NCI-H510A (cell line): ENCODE results near the gene CPNE6.
"Not testable (repeated sequence)": the region's sequence is repeated elsewhere in the genome, so short reads cannot be mapped to it uniquely, and the experiment has no call there.

ENCODE experiments used
- DNase-seq: peaks from one replicate; lab custom pipeline; 2025; lab: John Stamatoyannopoulos, UW

CPNE6 gene

DNA sequence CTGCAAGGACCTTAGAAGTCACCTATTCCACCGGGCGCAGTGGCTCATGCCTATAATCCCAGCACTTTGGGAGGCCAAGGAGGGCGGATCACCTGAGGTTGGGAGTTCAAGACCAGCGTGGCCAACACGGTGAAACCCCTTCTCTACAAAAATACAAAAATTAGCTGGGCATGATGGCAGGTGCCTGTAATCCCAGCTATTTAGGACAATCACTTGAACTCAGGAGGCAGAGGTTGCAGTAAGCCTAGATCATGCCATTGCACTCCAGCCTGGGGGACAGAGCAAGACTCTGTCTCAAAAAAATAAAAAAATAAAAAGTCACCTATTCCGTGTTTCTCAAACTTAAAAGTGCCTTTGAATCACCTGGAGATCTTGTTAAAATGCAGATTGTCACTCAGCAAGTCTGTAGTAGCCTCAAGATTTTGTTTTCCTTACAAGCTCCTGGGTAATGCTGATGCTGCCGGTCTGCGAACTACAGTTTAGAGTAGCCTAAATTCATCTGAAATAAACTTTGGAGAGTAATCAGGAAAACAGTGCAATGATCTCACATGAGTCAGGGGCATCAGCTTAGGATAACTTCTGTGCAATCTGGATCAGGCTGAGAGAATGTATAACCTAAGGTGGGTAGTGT lies 34.4 kb downstream of the CPNE6 start:
- not testable (repeated sequence) for DNase-seq

DNA sequence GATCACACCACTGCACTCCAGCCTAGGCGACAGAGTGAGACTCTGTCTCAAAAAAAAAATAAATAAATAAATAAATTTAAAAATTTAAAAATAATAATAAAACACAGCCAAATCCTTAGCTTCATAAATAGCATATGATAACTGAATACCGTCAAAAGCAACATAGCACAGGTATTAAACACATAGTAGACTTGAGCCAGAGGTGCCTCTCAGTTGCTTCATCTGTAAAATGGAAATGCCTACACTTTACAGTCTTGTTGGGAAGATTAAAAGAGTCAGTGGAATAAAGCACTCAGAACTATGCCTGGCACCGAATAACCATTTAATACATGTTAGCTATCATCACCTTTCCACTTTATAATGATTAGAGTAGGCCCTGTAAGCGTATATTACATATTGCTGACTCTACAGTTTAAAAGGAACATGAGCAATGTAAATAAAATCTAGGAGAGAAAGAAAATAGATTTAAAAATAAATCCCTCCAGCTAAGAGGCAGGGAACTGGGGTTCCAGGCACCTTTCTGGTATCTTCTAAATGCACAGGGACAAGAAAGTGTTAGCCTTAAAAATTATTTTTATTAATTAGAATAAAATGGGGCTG lies 35.4 kb downstream of the CPNE6 start:
- no peak for DNase-seq

DNA sequence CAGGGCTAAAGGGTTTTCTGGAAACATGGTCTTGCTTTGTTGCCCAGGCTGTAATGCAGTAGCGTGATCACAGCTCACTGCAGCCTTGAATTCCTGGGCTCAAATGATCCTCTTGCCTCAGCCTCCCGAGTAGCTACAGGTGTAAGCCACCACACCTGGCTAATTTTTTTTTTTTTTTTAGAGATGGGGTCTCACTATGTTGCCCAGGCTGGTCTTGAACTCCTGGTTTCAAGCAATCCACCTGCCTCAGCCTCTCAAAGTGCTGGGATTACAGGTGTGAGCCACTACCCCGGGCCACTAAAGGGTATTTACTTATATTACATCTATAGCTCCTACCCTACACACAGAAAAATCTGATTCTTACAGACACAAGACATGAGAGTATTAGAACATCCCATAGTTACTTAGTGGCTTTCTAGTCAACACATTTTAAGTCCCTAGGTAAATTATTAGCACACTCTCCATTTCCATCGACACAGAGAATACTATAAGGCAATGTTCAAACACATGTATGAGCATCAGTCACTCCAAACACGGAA lies 37.0 kb downstream of the CPNE6 start:
- DNase-seq: no peak

DNA sequence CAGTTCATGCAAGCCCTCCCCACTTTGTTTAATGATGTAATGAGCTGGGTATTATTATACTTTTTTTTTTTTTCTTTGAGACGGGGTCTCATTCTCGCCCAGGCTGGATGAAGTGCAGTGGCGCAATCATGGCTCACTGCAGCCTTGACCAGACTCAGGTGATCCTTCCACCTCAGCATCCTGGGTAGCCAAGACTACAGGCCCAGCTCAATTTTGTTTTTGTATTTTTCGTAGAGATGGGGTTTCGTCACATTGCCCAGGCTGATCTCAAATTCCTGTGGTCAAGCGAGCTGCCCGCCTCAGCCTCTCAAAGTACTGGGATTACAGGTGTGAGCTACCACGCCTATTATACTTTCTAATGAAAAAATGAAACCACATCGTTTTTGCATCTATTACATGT lies 38.7 kb downstream of the CPNE6 start:
- no peak for DNase-seq

DNA sequence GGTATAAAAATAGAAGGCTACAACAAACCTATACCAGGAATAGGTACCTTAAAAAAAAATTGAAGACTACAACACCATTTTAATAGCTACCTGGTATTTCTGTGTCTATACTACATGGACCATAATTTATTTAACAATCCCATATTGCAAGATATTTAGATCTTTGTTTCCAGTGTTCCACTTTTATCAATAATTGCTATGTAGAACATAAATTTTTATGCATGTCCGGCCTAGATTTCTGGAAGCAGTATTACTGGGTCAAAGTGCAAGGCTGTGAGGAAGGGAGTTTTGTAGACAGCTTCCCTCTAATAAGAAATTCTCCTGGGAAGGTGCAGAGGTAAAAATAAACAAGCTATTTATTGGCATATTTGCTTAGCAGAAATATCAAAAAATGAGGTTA lies 39.2 kb downstream of the CPNE6 start:
- DNase-seq: no peak

DNA sequence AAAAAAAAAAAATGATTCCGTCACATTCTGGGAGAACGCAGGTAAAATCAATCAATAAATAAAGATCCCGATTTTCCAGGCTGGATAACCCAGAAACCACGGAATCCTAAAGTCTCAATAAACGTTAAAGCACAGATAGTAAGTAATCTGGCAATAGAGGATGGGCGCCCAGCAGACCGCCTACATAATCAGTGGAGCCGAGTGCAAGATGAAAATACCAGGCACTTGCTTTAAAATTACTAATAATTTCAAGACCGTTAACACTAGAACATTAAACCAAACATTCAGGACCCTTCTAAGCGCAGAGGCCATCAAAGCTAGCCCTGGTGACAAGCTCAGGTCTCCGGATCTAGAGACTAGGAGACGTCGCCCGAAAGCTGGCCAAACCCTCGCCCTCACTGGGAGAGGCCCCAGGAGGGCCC lies 42.0 kb downstream of the CPNE6 start:
- no peak for DNase-seq

DNA sequence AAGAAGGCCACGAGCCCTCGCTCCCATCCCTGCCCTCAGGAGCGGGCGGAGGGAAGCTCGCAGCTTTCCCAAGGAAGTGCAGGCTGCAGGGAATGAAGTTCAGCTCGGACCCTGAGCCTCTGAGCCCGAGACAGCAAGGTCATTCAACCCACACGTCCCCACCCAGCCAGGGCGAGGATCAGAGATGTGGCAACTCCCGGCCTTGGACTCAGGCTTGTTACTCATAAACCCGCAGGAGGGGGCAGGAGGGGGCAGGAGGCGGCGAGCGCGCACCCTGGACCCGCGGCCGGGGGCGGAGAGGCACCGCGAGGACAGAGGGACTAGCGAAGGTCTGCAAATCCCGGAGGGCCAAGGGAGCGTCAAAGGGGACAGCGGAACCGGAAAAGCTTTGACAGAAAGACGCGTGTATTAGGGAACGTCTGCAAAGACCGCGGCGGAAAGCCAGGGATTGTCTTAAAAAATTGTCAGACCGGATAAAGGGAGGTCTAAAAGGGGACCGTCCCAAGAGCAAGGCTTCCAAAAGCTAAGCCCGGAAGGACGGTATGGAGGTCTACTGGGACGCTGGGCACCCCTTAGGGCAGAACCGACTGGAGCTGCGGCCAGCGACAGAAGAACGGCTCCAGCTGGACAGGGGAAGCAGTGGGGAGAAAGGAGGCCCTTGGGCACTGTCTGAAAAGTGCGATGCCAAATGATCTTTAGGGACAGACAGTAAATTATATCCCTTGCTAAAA lies 42.6 kb downstream of the CPNE6 start:
- peak; percentile 84 for DNase-seq

DNA sequence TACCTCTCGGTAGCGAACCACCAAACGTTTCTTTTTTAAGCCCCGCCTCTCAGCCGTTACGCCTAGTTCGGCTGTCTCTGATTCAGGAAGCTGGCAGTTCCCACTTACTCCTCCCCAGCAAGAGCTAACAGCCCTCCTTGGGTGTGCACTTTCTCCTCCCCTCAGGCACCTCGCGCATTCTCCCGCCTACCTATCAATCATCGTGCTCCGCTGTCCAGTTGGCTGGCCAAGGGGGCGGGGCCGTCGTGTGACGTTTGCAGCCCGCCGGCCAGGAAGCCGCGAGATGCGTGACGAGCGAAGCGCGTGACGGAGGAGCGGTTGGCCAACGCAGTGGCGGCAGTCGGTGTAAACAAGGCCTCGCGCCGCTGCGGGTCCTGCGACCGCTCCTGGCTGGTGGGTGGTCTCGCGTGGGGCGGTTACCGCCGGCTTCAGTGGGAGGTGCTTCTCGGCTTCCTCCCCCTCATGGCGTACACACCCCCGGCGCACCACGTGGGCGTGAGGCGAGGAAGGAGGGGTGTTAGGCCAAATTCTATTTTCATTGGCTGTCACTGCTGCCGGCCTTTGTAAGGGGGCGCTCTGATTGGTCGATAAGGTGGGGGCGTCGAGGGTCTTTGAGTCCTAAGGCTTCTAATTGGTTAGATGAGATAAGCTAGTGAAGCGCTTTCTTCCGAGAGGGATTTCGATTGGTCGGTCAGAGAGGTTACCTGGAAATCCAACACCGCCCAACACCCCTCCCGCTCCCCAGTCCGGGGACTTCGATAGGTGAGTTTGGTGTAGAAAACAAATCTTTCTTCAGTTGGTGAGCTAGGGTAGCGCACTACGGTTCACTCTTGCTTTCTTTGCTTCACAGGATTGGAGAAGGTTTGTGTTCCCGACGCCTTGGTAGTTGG lies 43.4 kb downstream of the CPNE6 start, which contains the start of the genes DCAF11 and NRL:
DCAF11 (plus strand) TSS at position 246 of the 890 bp plus-strand sequence. CDS start 818 bp downstream, outside the sequence.
NRL (minus strand) TSS at position 418 of the 890 bp plus-strand sequence. CDS start 32,101 bp downstream, outside the sequence.
- peak; percentile 98 for DNase-seq

DNA sequence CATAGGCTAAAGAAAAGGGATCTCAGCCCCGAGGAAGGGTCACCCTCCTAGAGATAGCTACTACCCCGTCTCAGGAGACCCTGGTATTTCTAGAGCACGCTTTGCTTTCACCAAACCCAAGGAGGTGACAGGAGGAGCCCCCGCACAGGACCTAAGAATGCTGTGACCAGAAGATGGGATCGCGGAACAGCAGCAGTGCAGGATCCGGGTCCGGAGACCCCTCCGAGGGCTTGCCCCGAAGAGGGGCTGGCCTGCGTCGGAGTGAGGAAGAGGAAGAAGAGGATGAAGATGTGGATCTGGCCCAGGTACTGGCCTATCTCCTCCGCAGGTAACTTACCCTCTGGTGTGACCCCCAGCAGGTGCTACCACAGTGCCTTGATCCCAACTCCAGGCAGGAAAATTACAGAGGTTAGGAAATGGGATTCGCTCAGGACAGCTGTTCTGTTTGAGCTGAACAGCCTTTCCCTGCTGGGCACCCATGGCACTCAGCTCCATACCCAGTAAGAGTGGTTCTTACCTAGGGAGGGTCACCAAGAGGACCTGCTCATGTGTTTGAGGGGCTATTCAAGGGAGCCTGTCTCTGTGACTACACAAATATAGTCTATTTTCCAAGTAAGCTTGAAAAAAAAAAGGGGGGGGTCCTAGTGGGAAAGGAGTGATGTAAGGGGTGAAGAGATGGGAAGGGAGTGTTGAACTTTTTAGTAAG lies 44.2 kb downstream of the CPNE6 start:
- no peak for DNase-seq

DNA sequence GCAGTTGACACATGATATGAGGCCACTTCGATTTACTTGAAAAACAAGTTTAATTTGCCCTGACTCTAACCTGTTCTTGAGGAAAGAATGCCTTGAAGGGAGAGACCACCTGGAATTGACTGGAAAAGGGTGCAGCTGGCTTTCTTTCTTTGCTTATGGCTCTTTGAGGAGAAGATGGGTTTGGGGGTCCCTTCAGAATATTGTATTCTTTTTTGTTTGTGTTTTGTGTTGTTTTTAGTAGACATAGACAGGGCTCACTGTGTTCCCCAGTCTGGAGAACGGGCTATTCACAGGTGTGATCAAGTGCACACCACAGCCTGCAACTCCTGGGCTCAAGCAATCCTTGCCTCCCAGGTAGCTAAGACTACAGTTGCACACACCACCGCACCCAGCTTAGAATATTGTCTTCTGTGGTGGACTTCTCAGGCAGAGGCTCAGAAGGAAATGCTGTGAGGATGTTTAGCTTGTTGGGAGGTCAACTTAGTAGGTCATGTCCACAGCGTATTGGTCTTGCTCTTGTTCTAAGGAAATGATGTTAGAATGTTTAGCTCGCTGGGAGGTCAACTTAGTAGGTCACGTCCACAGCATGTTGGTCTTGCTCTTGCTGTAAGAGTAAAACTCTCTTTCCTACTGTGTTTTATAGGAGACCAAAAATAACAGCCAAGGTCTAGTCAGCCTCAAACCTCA lies 44.9 kb downstream of the CPNE6 start:
- DNase-seq: no peak

DNA sequence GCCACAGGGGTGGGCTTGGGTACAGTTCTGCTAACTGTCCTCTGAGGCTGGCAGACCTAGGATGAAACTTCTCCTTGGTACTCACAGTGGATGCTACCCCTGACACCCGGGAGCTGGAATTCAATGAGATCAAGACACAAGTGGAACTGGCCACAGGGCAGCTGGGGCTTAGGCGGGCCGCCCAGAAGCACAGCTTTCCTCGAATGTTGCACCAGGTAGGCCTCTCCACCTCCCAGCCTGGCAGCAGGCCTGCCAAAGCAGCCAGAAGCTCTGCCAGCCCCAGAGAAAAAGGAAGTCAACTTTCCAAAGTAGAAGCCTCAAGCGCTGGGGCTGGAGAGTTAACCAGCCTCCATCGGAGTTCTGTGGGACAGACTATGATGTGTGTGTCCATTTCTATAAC lies 45.8 kb downstream of the CPNE6 start:
- DNase-seq: no peak

DNA sequence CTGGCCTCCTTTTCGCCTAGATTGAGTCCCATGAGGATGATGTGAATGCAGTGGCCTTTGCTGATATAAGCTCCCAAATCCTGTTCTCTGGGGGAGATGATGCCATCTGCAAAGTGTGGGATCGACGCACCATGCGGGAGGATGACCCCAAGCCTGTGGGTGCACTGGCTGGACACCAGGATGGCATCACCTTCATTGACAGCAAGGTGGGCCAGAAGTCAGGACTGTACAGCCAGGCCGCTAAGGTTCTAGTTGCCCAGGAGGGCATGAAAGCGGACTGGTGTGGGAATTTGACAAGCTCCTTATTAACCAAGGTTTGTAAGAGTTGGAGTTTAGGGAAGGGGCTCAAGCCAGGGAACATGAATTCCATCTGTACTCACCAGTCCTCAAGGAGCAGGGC lies 48.3 kb downstream of the CPNE6 start:
- DNase-seq: no peak

DNA sequence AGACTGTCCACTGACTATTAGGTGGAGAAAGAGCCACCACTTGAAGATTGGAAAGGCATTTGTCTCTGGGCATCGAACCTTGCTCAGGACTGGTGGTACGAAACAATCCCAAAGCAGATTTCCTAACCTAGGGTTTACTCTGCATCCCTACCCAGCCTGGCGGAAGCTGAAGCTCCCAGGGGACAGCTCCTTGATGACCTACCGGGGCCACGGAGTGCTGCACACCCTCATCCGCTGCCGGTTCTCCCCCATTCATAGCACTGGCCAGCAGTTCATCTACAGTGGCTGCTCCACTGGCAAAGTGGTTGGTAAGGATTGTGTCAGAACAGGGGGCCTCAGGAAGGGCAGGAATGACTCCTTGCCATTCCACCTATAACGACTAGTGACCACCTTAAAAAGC lies 49.8 kb downstream of the CPNE6 start:
- no peak for DNase-seq

DNA sequence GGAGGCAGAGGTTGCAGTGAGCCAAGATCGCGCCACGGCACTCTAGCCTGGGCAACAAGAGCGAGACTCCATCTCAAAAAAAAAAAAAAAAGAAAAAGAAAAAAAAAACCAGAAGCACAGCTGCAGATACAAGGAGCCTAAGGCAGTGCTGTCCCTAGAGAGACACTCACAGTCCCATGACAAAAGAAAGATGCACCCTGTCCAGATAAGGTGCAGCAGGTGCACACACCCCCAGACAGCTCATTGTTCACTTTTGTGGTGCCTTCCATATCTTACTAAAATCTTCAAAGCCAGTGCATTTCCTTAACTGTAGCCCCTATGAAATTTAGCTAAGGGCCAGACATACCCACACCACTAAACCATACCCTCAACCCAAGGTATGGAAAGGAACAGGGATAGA lies 51.1 kb downstream of the CPNE6 start:
- no peak for DNase-seq

DNA sequence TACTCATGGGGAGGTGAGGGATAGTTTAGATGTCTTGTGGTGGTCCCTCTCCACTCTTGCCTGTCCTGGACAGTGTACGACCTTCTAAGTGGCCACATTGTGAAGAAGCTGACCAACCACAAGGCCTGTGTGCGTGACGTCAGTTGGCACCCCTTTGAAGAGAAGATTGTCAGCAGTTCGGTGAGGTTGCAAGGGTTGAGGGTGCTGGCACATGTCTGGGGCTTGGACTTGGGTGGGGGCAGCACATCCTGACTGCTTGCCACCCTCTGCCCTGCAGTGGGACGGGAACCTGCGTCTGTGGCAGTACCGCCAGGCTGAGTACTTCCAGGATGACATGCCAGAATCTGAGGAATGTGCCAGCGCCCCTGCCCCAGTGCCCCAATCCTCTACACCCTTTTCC lies 51.5 kb downstream of the CPNE6 start:
- no peak for DNase-seq

DNA sequence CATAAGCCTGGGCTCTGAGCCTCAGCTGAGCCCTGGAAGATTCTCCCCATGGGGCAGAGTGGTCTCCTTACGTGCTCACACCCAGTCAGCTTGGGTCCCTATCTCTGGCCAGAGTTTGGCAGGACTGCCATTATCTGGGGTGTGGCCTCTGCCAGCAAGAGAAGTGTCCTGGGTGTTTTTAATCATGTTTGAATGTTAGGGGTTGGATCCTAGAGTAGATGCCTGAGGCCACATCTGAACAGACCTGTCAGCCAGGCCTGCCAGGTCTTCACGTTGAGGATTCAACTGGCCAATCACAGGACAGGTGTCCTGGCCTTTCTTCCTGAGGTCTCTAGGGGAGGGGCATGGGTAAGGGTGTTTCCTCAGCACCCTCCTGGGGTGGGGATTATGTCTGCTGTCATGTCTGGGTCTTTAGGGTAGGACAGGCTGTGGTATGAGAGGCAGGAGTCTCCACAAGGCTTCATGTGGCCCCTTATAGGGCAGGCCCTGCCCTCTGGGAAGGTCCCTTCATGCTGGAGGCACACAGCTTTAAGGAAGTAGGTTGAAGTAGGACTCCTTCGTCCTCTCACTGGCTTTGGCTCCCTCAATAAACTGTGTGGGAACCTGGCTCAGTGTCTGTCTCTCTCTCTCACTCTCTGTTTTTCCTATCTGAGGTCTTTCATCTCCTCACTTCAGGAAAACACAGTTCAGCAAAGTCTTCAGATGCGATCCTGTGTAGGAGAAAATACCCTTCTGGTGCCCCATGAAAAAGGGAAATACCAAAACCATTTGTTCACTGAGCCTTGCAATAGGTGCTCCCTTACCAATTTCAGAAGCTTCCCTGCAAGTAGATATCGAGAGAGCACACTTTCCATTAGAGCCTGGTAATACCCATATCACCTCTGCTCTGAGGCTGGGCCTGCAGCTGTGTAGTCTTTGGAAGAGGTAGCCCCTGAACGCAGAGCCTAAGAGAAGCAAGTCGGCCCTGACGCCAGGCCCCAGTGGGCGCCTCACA lies 52.4 kb downstream of the CPNE6 start:
- no peak for DNase-seq

DNA sequence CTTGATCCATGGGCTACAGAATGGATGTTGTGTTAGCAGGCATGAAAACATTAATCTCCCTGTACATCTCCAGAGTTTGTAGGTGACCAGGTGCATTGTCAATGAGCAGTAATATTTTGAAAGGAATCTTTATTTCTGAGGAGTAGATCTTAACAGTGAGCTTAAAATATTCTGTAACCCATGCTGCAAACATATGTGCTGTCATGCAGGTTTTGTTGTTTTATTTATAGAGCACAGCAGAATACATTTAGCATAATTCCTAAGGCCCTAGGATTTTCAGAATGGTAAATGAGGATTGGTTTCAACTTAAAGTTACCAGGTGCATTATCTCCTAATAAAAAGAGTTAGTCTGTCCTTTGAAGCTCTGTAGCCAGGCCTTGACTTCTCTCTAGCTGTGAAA lies 55.6 kb downstream of the CPNE6 start:
- DNase-seq: no peak

DNA sequence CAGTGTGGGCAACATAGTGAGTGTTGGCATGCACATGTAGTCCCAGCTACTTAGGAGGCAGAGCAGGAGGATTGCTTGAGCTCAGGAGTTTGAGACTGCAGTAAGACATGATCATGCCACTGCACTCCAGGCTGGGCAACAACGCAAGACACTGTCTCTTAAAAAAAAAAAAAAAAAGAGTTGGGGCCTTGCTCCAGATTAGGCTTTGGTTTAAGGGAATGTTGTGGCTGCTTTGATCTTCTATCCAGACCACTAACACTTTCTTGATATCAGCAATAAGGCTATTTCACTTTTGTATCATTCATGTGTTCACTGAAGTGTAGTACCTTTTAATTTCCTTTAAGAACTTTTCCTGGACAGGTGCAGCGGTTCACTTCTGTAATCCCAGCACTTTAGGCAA lies 56.3 kb downstream of the CPNE6 start:
- DNase-seq: no peak
